H9 (cell line): ENCODE results near the gene F7. TPM values are rescaled to one million over a fixed set of nuclear protein-coding genes. Genes with fewer than 3 reads are reported as not detected.

ENCODE experiments used
- DNase-seq: peaks from one replicate; pipeline ENCODE4 v3.0.0-alpha.2; 2017
- H2AFZ ChIP-seq: one replicate; pipeline ENCODE4 v1.6.1; 2013; ENCODE audit warnings: mild to moderate bottlenecking, low read length, control low read depth, moderate library complexity
- H2AK5ac ChIP-seq: 2 replicates; pipeline ENCODE4 v1.6.1; 2013; ENCODE audit warnings: low read length, control low read depth, mixed read lengths; ENCODE audit not compliant: insufficient read length
- H2BK120ac ChIP-seq: one replicate; pipeline ENCODE4 v1.6.1; 2013; ENCODE audit warnings: low read depth, mild to moderate bottlenecking, low read length, control low read depth, inconsistent platforms; ENCODE audit not compliant: poor library complexity, severe bottlenecking
- H2BK12ac ChIP-seq: 2 replicates; pipeline ENCODE4 v1.6.1; 2013; ENCODE audit warnings: low read length, control low read depth, mixed read lengths, low read depth; ENCODE audit not compliant: insufficient read length
- H2BK15ac ChIP-seq: 2 replicates; pipeline ENCODE4 v1.6.1; 2013; ENCODE audit warnings: low read depth, low read length, control low read depth
- H2BK20ac ChIP-seq: one replicate; pipeline ENCODE4 v1.6.1; 2013; ENCODE audit warnings: low read depth, mild to moderate bottlenecking, low read length, control low read depth, inconsistent platforms; ENCODE audit not compliant: poor library complexity, severe bottlenecking
- H2BK5ac ChIP-seq: 2 replicates; pipeline ENCODE4 v1.6.1; 2013; ENCODE audit warnings: low read length, control low read depth, mixed read lengths; ENCODE audit not compliant: insufficient read length
- H3K14ac ChIP-seq: 2 replicates; pipeline ENCODE4 v1.6.1; 2013; ENCODE audit warnings: low read length, control low read depth; ENCODE audit not compliant: insufficient read depth
- H3K18ac ChIP-seq: 2 replicates; pipeline ENCODE4 v1.6.1; 2013; ENCODE audit warnings: low read depth, mild to moderate bottlenecking, mixed read lengths, low read length, control low read depth; ENCODE audit not compliant: insufficient read length
- H3K23ac ChIP-seq: 2 replicates; pipeline ENCODE4 v1.6.1; 2013; ENCODE audit warnings: low read length, control low read depth, mixed read lengths, low read depth; ENCODE audit not compliant: insufficient read length
- H3K23me2 ChIP-seq: 2 replicates; pipeline ENCODE4 v1.6.1; 2013; ENCODE audit warnings: low read depth, mild to moderate bottlenecking, mixed read lengths, low read length, control low read depth; ENCODE audit not compliant: insufficient read length, poor library complexity, severe bottlenecking
- H3K27ac ChIP-seq: 2 replicates; pipeline ENCODE4 v1.5.1; 2013; ENCODE audit warnings: low read length, control low read depth, mixed read lengths, low read depth; ENCODE audit not compliant: insufficient read length
- H3K27me3 ChIP-seq: 2 replicates; pipeline ENCODE4 v1.6.1; 2013; ENCODE audit warnings: low read length, control low read depth, inconsistent platforms; ENCODE audit not compliant: insufficient read depth
- H3K4ac ChIP-seq: 2 replicates; pipeline ENCODE4 v1.6.1; 2013; ENCODE audit warnings: low read depth, mild to moderate bottlenecking, control low read depth, inconsistent platforms, low read length, moderate library complexity
- H3K4me1 ChIP-seq: 2 replicates; pipeline ENCODE4 v1.6.1; 2013; ENCODE audit warnings: low read length, control low read depth, inconsistent platforms; ENCODE audit not compliant: insufficient read depth
- H3K4me2 ChIP-seq: 2 replicates; pipeline ENCODE4 v1.6.1; 2013; ENCODE audit warnings: low read length, control low read depth, mixed read lengths; ENCODE audit not compliant: insufficient read length, insufficient read depth
- H3K56ac ChIP-seq: 2 replicates; pipeline ENCODE4 v1.6.1; 2013; ENCODE audit warnings: low read depth, mild to moderate bottlenecking, mixed read lengths, low read length, control low read depth; ENCODE audit not compliant: insufficient read length
- H3K79me1 ChIP-seq: 2 replicates; pipeline ENCODE4 v1.6.1; 2013; ENCODE audit warnings: low read depth, mild to moderate bottlenecking, moderate library complexity, low read length, control low read depth, inconsistent platforms; ENCODE audit not compliant: insufficient read depth, poor library complexity, severe bottlenecking
- H3K79me2 ChIP-seq: 2 replicates; pipeline ENCODE4 v1.6.1; 2013; ENCODE audit warnings: low read length, control low read depth, inconsistent platforms; ENCODE audit not compliant: insufficient read depth
- H3K9ac ChIP-seq: 2 replicates; pipeline ENCODE4 v1.6.1; 2013; ENCODE audit warnings: low read length, control low read depth, mixed read lengths; ENCODE audit not compliant: insufficient read length; ENCODE audit errors: extremely low read depth
- H3K9me3 ChIP-seq: one replicate; pipeline ENCODE4 v1.6.1; 2013; ENCODE audit warnings: low read depth, low read length, inconsistent platforms; ENCODE audit not compliant: control insufficient read depth
- H3T11ph ChIP-seq: one replicate; pipeline ENCODE4 v1.6.1; 2013; ENCODE audit warnings: mild to moderate bottlenecking, low read length, control low read depth, inconsistent platforms
- H4K20me1 ChIP-seq: one replicate; pipeline ENCODE4 v1.6.1; 2013; ENCODE audit not compliant: control insufficient read depth, insufficient read length, insufficient read depth
- H4K5ac ChIP-seq: 2 replicates; pipeline ENCODE4 v1.6.1; 2013; ENCODE audit warnings: low read depth, mild to moderate bottlenecking, mixed read lengths, low read length, control low read depth; ENCODE audit not compliant: insufficient read length
- H4K8ac ChIP-seq: replicated peaks from 2 replicates; pipeline ENCODE4 v1.6.1; 2013; ENCODE audit warnings: low read length, control low read depth, mixed read lengths, low read depth; ENCODE audit not compliant: insufficient read length
- H4K91ac ChIP-seq: 2 replicates; pipeline ENCODE4 v1.6.1; 2013; ENCODE audit warnings: low read depth, mild to moderate bottlenecking, moderate library complexity, mixed read lengths, low read length, control low read depth; ENCODE audit not compliant: insufficient read length
- H3K27ac Mint-ChIP-seq, 3 experiments: 2 replicates in 2 of 3; 3 replicates in 1 of 3; pipeline ENCODE4 v1.8.0; 2020 to 2021; ENCODE audit warnings: mixed read lengths in 3 of 3, mild to moderate bottlenecking in 1 of 3, moderate library complexity in 1 of 3
- H3K27me3 Mint-ChIP-seq: 2 replicates; pipeline ENCODE4 v1.8.0; 2021; ENCODE audit warnings: low read depth, mild to moderate bottlenecking, moderate library complexity, mixed read lengths
- H3K36me3 Mint-ChIP-seq, 3 experiments: 2 replicates in 2 of 3; 3 replicates in 1 of 3; pipeline ENCODE4 v1.8.0; 2020 to 2021; ENCODE audit warnings: low read depth in 3 of 3, mixed read lengths in 3 of 3; ENCODE audit not compliant: insufficient read depth in 1 of 3
- H3K4me1 Mint-ChIP-seq, 2 experiments: 2 replicates each; pipeline ENCODE4 v1.8.0; 2020; ENCODE audit warnings: mixed read lengths in 2 of 2
- H3K4me3 Mint-ChIP-seq, 2 experiments: 2 replicates in 1 of 2; 3 replicates in 1 of 2; pipeline ENCODE4 v1.8.0; 2020 to 2021; ENCODE audit warnings: mild to moderate bottlenecking in 2 of 2, mixed read lengths in 2 of 2, moderate library complexity in 1 of 2
- H3K9me3 Mint-ChIP-seq, 2 experiments: 2 replicates in 1 of 2; 3 replicates in 1 of 2; pipeline ENCODE4 v1.8.0; 2020; ENCODE audit warnings: mild to moderate bottlenecking in 2 of 2, mixed read lengths in 2 of 2, moderate library complexity in 1 of 2
- WGBS: extraction: QIAGEN DNeasy Blood & Tissue Kit; methylation state at CpG from one replicate; pipeline ENCODE4 v1.1.7; 2013; ENCODE audit warnings: missing lambda C conversion rate, low lambda C conversion rate, mixed read lengths; ENCODE audit not compliant: insufficient read length; ENCODE audit errors: extremely low coverage; 5-methylcytosine and 5-hydroxymethylcytosine counted together
- total RNA-seq: library from RNA; stranded (reverse); gene quantifications from 2 replicates; pipeline ENCODE4 v1.2.1, GENCODE V29; 2021
- TF ChIP-seq, protein P1 (sequence below): fragments of 200-600 bp; sonication (generic); conservative IDR thresholded peaks from 3 replicates; pipeline ENCODE4 v1.8.0; 2021; ENCODE audit warnings: antibody characterized with exemption, mild to moderate bottlenecking

The F7 gene
- total RNA-seq, 1 experiment from 2014 or later: 0.81 TPM

DNA sequence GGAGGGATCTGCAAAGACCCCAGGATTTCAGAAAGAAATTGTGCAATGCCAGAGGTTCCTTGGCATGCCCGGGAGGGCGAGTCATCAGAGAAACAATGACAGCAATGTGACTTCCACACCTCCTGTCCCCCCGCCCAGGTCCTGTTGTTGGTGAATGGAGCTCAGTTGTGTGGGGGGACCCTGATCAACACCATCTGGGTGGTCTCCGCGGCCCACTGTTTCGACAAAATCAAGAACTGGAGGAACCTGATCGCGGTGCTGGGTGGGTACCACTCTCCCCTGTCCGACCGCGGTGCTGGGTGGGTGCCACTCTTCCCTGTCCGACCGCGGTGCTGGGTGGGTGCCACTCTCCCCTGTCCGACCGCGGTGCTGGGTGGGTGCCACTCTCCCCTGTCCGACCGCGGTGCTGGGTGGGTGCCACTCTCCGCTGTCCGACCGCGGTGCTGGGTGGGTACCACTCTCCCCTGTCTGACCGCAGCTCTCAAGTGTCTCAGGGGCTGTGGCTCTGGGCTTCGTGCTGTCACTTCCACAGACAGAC, 11.8 kb downstream of the F7 start:
- Histone ChIP-seq H2AK5ac (no peak overlapping the region), H3K4ac (no peak overlapping the region), H3K9ac (no peak overlapping the region), H3K14ac (no peak overlapping the region), H3T11ph (no peak overlapping the region), H3K4me2 (no peak overlapping the region), H3K79me1 (no peaks in the 10 kb centered on the region), H3K4me1 (no peaks in the 10 kb centered on the region), H2BK5ac (no peak overlapping the region), H3K9me3 (no peaks in the 10 kb centered on the region), H4K5ac (no peak overlapping the region), H2BK120ac (no peak overlapping the region), H3K27ac (no peak overlapping the region), H3K18ac (no peak overlapping the region), H3K23me2 (no peaks in the 10 kb centered on the region), H3K23ac (no peak overlapping the region), H3K79me2 (no peaks in the 10 kb centered on the region), H2AFZ (no peak overlapping the region), H2BK15ac (no peak overlapping the region), H2BK20ac (no peak overlapping the region), H2BK12ac (no peak overlapping the region), H4K91ac (no peak overlapping the region), H4K20me1 (no peaks in the 10 kb centered on the region), H3K56ac (no peak overlapping the region), H3K27me3 (peaks cover 5% of the 10 kb centered on the region; the same call in 1 of the 2 replicates), H4K8ac (no peak overlapping the region)
- WGBS: no CpG with 5 or more reads among the region's 26 CpGs
- H3K4me1 Mint-ChIP-seq: peaks cover 2 to 3% of the 10 kb centered on the region in 2 experiments; a peak in 3 of 4 replicates
- TF ChIP-seq, protein P1, sequence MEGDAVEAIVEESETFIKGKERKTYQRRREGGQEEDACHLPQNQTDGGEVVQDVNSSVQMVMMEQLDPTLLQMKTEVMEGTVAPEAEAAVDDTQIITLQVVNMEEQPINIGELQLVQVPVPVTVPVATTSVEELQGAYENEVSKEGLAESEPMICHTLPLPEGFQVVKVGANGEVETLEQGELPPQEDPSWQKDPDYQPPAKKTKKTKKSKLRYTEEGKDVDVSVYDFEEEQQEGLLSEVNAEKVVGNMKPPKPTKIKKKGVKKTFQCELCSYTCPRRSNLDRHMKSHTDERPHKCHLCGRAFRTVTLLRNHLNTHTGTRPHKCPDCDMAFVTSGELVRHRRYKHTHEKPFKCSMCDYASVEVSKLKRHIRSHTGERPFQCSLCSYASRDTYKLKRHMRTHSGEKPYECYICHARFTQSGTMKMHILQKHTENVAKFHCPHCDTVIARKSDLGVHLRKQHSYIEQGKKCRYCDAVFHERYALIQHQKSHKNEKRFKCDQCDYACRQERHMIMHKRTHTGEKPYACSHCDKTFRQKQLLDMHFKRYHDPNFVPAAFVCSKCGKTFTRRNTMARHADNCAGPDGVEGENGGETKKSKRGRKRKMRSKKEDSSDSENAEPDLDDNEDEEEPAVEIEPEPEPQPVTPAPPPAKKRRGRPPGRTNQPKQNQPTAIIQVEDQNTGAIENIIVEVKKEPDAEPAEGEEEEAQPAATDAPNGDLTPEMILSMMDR: no peak
- H3K4me3 Mint-ChIP-seq: no peak overlapping the region
- peaks cover 27% of the 10 kb centered on the region for H3K27me3 Mint-ChIP-seq
- H3K9me3 Mint-ChIP-seq: peaks cover 0 to 4% of the 10 kb centered on the region in 2 experiments; a peak in 1 of 5 replicates
- DNase-seq: peak; percentile 21
- H3K27ac Mint-ChIP-seq: no peak overlapping the region
- H3K36me3 Mint-ChIP-seq: no peaks in the 10 kb centered on the region
